Upper lobe of right lung (tissue), 1 donor: ENCODE data around the gene ZFP69B. TPM values are rescaled to one million over a fixed set of nuclear protein-coding genes. Genes with fewer than 3 reads are reported as not detected.
A peak's percentile ranks its signal among the peaks of the same experiment; 100 is the strongest.

Source experiments
- ATAC-seq: fragments of 200-7000 bp; cut with Tn5 transposase; one replicate; pipeline ENCODE4 v1.9.1; 2020; ENCODE audit warnings: mild to moderate bottlenecking, moderate library complexity
- DNase-seq: peaks from one replicate; pipeline ENCODE4 v3.0.0-alpha.2; 2020
- H3K27ac ChIP-seq: fragments of 200-600 bp; one replicate; pipeline ENCODE4 v1.8.0; 2022
- H3K27me3 ChIP-seq: fragments of 200-600 bp; one replicate; pipeline ENCODE4 v1.8.0; 2022; ENCODE audit warnings: mild to moderate bottlenecking
- H3K36me3 ChIP-seq: fragments of 200-600 bp; one replicate; pipeline ENCODE4 v1.8.0; 2022
- H3K4me1 ChIP-seq: fragments of 200-600 bp; one replicate; pipeline ENCODE4 v1.8.0; 2022
- H3K4me3 ChIP-seq: fragments of 200-600 bp; one replicate; pipeline ENCODE4 v1.8.0; 2022; ENCODE audit warnings: mild to moderate bottlenecking
- H3K9me3 ChIP-seq: fragments of 200-600 bp; one replicate; pipeline ENCODE4 v1.8.0; 2022
- intact Hi-C: fragments of 100-400 bp; cut with DNase I; formaldehyde crosslinking; loops from one replicate; pipeline ENCODE4 v1.11.0; 2022
- long read RNA-seq: library from polyadenylated mRNA; unstranded; transcript quantifications from one replicate; pipeline ENCODE4 v2.0.0, GENCODE V29; 2021
- total RNA-seq: library from RNA; stranded (reverse); fragmentation: NEBNext Ultra II Directional; extraction: Animal tissue kit (Norgen Biotek cat#: 25700); gene quantifications from one replicate; pipeline ENCODE4 v1.2.1, GENCODE V29; 2021
- TF ChIP-seq, protein P1 (sequence below): fragments of 200-600 bp; IDR thresholded peaks from one replicate; pipeline ENCODE4 v1.8.0; 2022; ENCODE audit warnings: antibody characterized with exemption
- donor health status: DM: no; HTN: yes; CAD: no; lungs with severe emphysema.

ZFP69B gene
- 1.3 TPM for total RNA-seq
- long read RNA-seq, partial matches to known transcripts: 0 of 1 reads
- long read RNA-seq, other reads (novel, unspliced or antisense): 1 of 1 reads

- ATAC-seq (peak; percentile 99), DNase-seq (peak; percentile 96)
- peaks cover 9% of the 10 kb centered on the region for H3K4me1 ChIP-seq
- H3K27me3 ChIP-seq: no peaks in the 10 kb centered on the region
- H3K27ac ChIP-seq: peak within 1 kb of the TSS; percentile 69
- TF ChIP-seq, protein P1, sequence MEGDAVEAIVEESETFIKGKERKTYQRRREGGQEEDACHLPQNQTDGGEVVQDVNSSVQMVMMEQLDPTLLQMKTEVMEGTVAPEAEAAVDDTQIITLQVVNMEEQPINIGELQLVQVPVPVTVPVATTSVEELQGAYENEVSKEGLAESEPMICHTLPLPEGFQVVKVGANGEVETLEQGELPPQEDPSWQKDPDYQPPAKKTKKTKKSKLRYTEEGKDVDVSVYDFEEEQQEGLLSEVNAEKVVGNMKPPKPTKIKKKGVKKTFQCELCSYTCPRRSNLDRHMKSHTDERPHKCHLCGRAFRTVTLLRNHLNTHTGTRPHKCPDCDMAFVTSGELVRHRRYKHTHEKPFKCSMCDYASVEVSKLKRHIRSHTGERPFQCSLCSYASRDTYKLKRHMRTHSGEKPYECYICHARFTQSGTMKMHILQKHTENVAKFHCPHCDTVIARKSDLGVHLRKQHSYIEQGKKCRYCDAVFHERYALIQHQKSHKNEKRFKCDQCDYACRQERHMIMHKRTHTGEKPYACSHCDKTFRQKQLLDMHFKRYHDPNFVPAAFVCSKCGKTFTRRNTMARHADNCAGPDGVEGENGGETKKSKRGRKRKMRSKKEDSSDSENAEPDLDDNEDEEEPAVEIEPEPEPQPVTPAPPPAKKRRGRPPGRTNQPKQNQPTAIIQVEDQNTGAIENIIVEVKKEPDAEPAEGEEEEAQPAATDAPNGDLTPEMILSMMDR: peak; percentile 23
- H3K9me3 ChIP-seq: peaks cover 4% of the 10 kb centered on the region
- peak within 1 kb of the TSS; percentile 66 for H3K4me3 ChIP-seq
- no peaks in the 10 kb centered on the region for H3K36me3 ChIP-seq
- intact Hi-C loops: no loop called here
Observed at GRCh38 chr1:40449684-40450494, at the start of gene ZFP69B. ZFP69B (plus strand) TSS chr1:40450476; CDS start chr1:40450962, 486 bp downstream.

- no peak overlapping the region for H3K27ac ChIP-seq
- H3K4me1 ChIP-seq: peaks cover 17% of the 10 kb centered on the region
- ATAC-seq: no peak
- H3K27me3 ChIP-seq: no peaks in the 10 kb centered on the region
- DNase-seq: no peak
- no peaks in the 10 kb centered on the region for H3K9me3 ChIP-seq
- TF ChIP-seq, protein P1: no peak
- intact Hi-C loops: loop anchor here (10.0 kb wide), 1 partner anchor 257 kb away; no protein-coding TSS in a partner anchor
- H3K36me3 ChIP-seq: no peaks in the 10 kb centered on the region
- H3K4me3 ChIP-seq: no peak overlapping the region
Observed at GRCh38 chr1:40401473-40402201, 48.6 kb upstream of the ZFP69B start.

GRCh38 chr1:40404670-40405462 is 45.4 kb upstream of the ZFP69B start:
- intact Hi-C loops: loop anchor here (10.0 kb wide), 1 partner anchor 260 kb away; no protein-coding TSS in a partner anchor

DNA sequence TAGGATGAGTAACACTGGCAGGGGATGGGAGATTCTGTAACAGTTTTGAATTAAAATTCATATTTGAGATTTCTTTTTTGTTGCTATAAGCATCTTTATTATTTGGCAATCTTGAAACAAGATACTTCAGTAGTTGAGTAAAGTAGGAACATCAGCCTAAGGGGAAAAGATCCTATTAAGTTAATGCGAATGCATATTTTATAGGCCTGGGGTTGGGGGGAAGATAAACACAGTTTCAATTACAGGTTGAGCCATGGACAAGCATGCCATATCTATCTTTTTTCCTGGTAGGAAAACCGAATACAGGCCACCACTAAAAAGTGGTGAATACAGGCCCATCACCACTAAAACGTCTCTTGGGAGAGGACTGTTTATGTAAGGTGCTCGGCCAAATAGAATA is 44.5 kb upstream of the ZFP69B start:
- ATAC-seq: no peak
- no peak overlapping the region for H3K27ac ChIP-seq
- TF ChIP-seq, protein P1: no peak
- H3K4me1 ChIP-seq: peaks cover 10% of the 10 kb centered on the region
- DNase-seq: no peak
- no peaks in the 10 kb centered on the region for H3K9me3 ChIP-seq
- H3K27me3 ChIP-seq: no peaks in the 10 kb centered on the region
- H3K4me3 ChIP-seq: no peak overlapping the region
- H3K36me3 ChIP-seq: peaks cover 25% of the 10 kb centered on the region
- intact Hi-C loops: loop anchor here (10.0 kb wide), 1 partner anchor 261 kb away; no protein-coding TSS in a partner anchor

More at GRCh38 chr1:40404670-40405462, 45.4 kb upstream of the ZFP69B start:
- TF ChIP-seq, protein P1: peak; percentile 88
- peak; percentile 81 for ATAC-seq
- Histone ChIP-seq H3K27me3 (no peaks in the 10 kb centered on the region), H3K4me1 (peaks cover 10% of the 10 kb centered on the region), H3K9me3 (no peaks in the 10 kb centered on the region), H3K4me3 (peak overlapping the region; percentile 3), H3K36me3 (peaks cover 21% of the 10 kb centered on the region), H3K27ac (no peak overlapping the region)
- no peak for DNase-seq

DNA sequence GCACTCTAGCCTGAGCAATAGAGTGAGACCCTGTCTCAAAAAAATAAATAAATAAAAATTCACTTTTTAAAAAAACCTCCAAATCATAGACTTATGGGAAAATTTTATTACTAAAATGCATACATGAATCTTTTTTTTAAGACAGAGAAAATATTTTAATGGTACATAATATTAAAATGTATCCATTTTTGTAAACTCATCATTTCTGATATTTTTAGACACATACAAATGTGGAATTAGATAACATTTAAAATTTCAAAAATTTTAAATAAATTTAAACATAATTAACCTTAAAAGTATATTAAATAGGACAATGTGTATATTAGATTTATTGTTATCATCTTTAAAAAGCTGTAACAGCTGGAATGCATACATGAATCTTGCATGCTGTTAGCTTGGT is 42.8 kb upstream of the ZFP69B start:
- ATAC-seq (no peak), DNase-seq (no peak)
- Histone ChIP-seq H3K4me1 (peaks cover 10% of the 10 kb centered on the region), H3K27me3 (no peaks in the 10 kb centered on the region), H3K4me3 (no peak overlapping the region), H3K27ac (no peak overlapping the region), H3K36me3 (peaks cover 29% of the 10 kb centered on the region), H3K9me3 (no peaks in the 10 kb centered on the region)
- intact Hi-C loops: loop anchor here (10.0 kb wide), 1 partner anchor 263 kb away; no protein-coding TSS in a partner anchor
- TF ChIP-seq, protein P1: no peak
